GM21447 (cell line): ENCODE results near the gene FSIP1.

Experiments
- ATAC-seq: cut with Tn5 transposase; IDR thresholded peaks from one replicate; pipeline ENCODE4 v1.9.1; 2021; ENCODE audit not compliant: unreplicated experiment

The FSIP1 gene

GRCh38 chr15:39585871-39586301 lies 196.8 kb downstream of the FSIP1 start:
- no peak for ATAC-seq

DNA sequence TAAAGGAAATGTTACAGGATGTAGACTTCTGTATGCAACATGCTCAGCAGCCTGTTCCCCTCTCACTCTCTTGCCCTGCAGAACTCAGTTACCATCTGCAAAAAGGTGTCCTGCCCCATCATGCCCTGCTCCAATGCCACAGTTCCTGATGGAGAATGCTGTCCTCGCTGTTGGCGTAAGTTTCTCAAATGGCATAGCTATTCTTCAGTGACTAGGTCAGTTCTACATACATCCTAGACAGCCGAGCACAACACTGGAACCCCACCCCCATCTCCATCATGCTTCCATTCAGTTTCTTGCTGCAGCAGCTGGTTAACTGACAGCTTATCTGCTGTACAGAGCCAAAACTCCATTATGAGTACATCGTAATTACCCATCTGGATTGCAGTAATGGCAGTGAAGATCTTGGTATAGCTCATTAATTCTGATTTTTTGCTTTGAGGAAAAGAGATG lies 197.2 kb downstream of the FSIP1 start:
- ATAC-seq, result no peak

- no peak for ATAC-seq
These were observed 197.8 kb downstream of the FSIP1 start for GRCh38 chr15:39584662-39585388.

DNA sequence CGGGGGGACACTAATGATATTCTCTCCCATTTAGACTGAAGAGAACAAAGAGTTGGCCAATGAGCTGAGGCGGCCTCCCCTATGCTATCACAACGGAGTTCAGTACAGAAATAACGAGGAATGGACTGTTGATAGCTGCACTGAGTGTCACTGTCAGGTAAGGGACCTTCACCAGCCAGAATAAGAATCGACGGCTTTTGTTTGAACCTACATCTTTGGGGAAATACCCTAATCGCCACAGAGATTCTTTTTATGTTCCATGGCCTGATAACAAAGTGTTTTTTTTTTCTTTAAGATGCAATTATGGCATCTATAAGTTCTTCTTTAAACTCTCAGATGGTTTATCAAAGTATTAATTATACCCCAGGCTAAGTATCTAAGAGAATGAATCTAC lies 198.4 kb downstream of the FSIP1 start:
- no peak for ATAC-seq

DNA sequence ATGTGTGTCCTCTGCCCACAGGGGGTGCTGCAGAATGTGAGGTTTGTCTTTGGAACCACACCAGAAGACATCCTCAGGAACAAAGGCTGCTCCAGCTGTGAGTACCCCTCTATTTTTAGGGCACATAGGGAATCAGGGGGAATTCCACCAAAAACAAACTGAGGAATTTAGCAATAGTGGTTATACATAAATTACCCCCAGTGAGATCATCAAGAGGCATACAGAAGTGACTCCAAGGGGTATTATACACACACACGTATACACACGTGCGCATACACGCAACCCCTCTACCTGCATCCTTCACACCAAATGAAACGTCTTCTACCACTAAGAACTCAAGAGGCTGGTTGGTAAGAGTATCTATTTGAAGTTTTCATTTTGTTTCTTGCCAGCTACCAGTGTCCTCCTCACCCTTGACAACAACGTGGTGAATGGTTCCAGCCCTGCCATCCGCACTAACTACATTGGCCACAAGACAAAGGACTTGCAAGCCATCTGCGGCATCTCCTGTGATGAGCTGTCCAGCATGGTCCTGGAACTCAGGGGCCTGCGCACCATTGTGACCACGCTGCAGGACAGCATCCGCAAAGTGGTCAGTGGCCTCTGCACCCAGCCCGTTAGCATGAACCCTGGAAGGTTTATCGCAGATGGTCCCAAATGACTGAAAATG lies 198.9 kb downstream of the FSIP1 start:
- ATAC-seq, result no peak

DNA sequence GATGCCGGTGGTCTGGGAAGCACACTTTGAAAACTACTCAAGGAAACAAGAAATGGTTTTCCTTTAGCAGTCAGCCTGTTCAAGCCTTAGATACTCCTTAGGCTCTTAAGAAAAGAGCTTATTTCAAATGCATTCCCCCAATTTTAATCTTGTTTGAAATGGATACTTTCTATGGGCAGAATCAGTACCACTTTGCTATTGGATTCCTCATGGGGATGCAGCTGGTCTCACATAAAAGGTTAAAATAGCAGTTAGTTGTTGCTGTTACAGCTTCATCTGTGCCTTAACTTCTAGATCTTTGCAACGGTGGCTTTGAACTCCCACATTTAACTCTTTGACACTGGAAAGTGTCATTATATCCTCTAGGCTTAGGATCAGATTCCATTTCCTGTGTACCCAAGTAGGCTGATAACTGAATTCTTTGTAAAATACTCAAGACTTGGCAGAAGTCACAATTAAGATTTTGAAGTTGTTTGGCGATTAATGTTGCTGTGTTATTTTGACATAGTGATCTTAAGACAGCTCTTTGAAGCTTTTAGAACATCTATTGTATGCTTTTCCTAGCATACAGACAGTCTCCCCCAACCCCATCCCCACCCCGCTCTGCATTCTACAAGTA lies 199.6 kb downstream of the FSIP1 start:
- ATAC-seq, result no peak

- no peak for ATAC-seq
These were observed 200.2 kb downstream of the FSIP1 start for GRCh38 chr15:39582286-39582976.

DNA sequence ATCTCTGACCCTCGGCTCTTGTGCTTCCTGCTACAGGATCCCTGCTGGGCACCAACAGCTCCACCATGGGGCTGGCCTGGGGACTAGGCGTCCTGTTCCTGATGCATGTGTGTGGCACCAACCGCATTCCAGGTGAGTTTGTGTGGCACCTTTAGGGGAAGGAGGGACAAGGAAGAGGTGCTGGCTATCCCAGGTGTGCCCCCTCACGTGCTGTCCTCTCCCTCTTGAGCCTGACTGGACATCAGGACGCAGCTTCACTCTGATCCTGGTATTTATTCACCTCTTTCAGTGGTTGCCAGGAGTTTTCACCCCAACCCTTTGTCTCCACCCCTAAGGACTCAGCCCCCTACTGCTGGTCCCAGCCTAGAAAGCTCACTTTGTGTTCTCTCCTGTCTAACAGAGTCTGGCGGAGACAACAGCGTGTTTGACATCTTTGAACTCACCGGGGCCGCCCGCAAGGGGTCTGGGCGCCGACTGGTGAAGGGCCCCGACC lies 200.8 kb downstream of the FSIP1 start:
- no peak for ATAC-seq

DNA sequence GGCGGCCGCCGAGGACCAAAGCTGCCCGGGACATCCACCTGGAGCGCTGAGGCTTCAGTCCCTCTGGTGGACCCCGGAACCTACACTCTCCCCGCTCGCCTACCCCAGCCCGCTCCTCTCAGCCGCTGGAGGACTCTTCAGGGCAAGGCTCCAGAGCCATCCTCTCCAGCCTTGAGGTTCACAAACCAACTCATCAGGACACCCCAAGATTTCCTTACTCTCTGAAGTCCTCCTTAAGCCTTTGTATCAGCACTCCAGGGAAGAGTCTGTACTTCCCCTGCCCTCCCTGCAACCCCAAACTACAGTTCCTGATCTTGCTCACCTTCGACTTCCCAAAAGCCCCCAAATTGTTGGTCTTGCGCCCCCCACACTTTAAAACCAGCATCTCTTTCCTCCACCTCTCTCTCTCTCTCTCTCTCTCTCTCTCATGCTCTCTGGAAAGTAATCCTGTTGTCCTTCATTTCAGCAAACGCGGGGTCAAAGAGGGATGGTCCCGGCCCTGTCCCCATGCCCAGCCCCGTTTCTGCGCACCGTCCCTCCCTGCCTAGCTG lies 201.3 kb downstream of the FSIP1 start:
- no peak for ATAC-seq

DNA sequence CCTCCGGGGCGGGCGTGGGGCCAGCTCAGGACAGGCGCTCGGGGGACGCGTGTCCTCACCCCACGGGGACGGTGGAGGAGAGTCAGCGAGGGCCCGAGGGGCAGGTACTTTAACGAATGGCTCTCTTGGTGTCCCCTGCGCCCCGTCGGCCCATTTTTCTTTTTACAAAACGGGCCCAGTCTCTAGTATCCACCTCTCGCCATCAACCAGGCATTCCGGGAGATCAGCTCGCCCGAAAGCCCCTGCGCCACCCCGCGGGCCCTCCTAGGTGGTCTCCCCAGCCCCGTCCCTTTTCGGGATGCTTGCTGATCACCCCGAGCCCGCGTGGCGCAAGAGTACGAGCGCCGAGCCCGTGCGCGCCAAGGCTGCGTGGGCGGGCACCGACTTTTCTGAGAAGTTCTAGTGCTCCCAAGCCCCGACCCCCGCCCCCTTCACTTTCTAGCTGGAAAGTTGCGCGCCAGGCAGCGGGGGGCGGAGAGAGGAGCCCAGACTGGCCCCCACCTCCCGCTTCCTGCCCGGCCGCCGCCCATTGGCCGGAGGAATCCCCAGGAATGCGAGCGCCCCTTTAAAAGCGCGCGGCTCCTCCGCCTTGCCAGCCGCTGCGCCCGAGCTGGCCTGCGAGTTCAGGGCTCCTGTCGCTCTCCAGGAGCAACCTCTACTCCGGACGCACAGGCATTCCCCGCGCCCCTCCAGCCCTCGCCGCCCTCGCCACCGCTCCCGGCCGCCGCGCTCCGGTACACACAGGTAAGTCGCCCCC lies 202.0 kb downstream of the FSIP1 start, which contains the start of gene THBS1:
TSS of gene THBS1 (plus strand) at position 595 of the 757 bp plus-strand sequence. CDS start 779 bp downstream, outside the sequence.
- peak; percentile 25 for ATAC-seq

- peak; percentile 70 for ATAC-seq
These were observed 202.5 kb downstream of the FSIP1 start for GRCh38 chr15:39580117-39580484.

GRCh38 chr15:39579487-39580116 lies 203.0 kb downstream of the FSIP1 start:
- no peak for ATAC-seq

DNA sequence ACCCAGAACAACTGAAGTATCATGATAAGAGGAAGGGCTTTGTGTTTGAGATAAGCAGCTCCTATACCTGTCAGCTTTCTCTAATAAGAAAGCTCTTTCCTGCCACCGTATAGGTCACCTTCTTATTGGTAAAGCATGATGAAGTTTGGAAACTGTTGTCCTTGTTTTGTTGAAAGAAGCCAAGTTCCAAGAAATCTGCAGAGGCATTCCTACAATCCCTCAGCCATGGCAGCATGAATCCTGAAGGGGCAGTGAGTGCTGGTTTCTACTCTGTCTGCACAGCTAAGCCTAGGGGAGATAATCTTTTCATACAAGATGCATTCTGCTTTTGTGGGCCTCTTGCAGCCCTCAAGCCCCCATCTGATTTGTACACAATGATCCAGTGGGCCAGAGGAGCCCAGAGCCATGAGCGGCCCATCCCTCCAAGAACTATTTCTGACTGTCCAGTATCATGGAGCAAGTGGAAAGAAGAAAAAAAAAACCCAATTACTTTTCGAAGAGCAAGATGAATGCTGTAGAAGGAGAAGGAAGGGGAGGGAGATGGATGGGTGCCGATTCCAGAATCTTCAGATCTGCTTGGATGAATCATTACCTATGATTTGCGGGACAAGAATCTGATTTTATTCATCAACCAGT lies 203.7 kb downstream of the FSIP1 start:
- ATAC-seq, result no peak

DNA sequence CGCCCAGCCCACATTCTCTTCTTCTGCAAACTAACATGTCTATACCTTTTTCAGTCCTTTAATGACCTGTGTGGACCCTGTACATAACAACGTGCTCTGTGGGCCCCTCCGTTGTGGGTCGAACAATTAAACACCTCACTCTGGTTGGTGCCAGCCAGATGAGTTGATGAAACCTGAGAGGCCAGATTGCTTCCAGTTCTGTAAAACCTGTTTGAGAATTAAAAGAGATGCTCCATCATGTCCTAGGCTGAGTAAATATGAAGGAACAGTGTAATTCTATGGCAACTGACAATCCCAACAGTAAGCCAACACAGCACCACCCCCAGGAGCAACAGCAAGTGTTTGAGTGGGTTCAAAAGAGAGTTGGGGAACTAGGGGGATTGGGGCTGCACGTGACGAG lies 207.5 kb downstream of the FSIP1 start:
- no peak for ATAC-seq

DNA sequence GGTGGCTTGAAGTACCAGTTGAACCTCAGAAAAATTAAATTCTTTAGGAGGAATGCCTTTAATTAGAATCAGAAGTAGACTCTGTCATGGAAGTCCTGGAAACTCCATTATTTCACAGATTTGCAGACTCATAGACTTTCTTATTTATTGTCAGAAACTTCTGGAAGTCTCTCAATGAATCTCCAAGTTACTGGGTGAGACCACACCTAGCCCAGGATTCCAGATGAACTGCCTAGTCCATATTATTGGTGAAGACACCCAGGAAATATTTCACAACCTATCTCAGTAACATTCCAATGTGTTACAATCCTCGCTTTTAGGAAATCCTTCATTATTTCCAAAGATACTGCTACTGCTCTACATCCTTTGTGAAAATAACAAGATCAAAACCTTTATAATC lies 208.2 kb downstream of the FSIP1 start:
- no peak for ATAC-seq

- ATAC-seq, result no peak
These were observed 208.8 kb downstream of the FSIP1 start for GRCh38 chr15:39573844-39574243.

GRCh38 chr15:39573287-39573686 lies 209.4 kb downstream of the FSIP1 start:
- ATAC-seq, result no peak

GRCh38 chr15:39565851-39566250 lies 216.8 kb downstream of the FSIP1 start:
- ATAC-seq, result no peak

GRCh38 chr15:39564972-39565665 lies 217.5 kb downstream of the FSIP1 start:
- no peak for ATAC-seq
